C1 segment of cervical spinal cord (tissue), 14 donors: ENCODE measurements around the gene IL18.
A peak's percentile ranks its signal among the peaks of the same experiment; 100 is the strongest.
"Not testable (repeated sequence)": the region's sequence is repeated elsewhere in the genome, so short reads cannot be mapped to it uniquely, and the experiment has no call there.

Experiments
- DNase-seq, 14 donors: peaks; one replicate each; lab custom pipeline; 2025; lab: John Stamatoyannopoulos, UW

Gene IL18

DNA sequence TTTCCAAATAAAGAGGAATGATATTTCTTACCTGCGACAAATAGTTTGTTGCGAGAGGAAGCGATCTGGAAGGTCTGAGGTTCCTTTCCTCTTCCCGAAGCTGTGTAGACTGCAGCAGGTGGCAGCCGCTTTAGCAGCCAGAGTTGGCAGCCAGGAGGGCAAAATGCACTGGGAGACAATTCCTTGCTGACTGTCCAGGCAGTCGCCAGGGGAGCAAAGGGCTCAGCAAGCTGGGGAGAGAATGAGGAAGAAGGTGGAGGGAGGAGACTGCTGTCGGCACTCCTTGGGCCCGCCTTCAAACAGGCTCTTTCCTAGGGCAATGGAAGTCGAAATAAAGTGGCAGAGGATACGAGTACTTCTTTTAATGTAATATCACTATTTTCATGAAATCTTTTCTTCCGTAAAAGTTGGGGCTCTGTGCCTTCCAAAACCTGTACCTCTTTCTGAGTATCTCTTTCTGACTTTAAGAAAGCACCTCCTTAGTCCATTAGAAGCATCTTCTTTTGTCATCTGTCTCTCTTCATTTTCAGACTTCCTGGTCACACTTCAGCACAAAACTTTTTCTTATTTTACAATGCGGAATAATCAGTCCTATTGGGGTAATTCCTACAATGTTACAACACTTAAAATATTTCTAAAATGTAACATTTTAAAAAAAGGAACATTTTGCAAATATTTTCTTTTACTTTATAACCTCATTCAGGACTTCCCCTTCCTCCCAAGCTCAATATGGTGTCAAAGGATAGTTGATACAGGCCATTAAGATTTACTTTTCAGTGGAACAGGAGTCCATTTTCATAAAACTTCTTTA, at the start of gene IL18:
TSS of gene IL18 (minus strand) at position 220 of the 811 bp plus-strand sequence. CDS start 9,041 bp downstream, outside the sequence.
- DNase-seq = peak in 4 of 14 donors; percentile 11 to 23 (median 18)

DNA sequence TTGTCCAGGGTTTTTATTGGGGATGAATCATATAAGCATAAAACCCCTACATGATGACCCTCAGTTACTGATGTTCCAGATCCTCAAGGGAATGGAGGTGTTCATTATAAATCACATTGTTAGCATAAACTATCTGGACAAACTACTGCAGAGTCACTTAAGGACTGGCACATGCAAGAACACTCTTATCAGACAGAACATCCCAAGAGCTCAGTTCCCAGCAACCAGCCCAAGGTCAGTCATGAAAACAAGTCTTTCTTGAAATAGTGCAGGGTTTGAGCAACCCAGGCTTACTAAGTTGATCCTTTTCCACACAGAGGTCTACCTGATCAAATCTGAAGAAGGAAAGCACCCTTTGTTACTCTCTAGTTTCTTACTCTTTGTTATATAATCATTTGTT, 48.8 kb upstream of the IL18 start:
- no peak for DNase-seq

DNA sequence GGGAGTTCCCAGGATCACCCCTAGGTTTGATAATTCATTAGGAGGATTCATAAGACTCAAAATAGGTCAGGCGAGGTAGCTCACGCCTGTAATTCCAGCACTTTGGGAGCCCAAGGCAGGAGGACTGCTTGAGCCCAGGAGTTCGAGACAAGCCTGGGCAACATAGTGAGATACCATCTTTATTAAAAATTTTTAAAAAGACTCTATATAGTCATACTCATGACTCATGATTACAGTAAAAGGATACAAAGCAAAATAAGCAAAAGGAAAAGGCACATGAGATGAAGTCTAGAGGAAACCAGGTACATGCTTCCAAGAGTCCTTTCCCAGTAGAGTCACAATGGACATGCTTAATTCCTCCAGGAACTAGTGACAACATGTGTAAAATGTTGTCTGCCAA, 48.4 kb upstream of the IL18 start:
- no peak for DNase-seq

DNA sequence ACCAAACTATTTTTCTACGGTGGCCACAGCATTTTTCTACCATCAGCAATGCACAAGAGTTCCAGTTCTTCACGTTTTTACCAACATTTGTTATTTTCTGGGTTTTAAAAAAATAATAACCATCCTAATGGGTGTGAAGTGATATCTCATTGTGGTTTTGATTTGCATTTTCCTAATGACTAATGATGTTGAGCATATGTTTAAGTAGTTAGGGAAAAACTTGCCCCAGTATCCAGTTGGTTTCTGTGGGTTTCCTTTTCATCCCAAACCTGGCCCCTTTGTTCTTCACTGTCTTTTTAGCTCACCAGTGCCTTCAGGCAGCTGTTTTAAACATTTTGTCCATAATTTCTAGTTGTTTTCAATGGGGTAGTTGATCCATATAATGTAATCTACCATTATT, 47.6 kb upstream of the IL18 start:
- no peak for DNase-seq

DNA sequence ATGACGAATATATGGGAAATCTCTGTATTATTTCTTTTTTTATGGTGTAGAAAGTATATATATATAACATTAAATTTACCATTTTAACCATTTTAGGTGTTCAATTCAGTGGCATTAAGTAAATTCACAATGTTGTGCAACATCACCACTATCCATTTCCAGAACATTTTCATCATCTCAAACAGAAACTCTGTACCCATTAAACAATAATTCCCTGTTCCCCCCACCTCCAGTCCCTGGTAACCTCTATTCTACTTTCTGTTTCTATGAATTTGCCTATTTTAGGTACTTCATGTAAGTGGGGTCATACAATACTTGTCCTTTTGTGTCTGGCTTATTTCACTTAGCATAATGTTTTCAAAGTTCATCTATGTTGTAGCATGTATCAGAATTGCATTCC, 47.0 kb upstream of the IL18 start:
- no peak for DNase-seq

DNA sequence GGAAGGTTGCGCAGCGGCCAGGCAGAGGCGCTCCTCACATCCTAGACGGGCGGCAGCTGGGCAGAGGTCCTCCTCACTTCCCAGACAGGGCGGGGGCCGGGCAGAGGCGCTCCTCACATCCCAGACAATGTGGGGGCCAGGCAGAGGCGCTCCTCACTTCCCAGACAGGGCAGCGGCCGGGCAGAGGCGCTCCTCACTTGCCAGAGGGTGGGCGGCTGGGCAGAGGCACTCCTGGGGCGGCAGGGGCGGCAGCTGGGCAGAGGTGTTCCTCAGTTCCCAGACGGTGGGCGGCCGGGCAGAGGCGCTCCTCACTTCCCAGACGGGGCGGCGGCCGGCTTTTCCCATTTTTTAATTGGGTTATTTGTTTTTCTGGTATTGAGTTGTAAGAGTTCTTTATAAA, 42.2 kb upstream of the IL18 start:
- DNase-seq = no peak

DNA sequence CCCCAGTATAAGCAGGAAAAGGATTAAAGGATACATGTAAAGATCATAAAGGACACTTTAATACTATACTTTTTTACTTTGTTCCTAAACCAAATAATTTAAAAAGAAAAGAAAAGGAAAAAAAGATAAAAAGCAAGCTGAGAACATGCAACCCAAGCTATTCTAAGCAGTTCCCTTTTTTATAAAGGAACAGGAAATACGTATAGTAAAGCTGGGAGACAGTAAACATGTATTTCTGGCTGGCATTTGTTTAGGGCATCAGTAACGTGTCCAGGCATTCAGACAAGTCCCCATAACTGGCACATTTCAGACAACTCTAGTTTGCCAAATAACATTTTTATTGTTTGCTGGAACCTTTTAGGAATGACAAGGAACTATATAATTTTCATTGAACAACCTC, 36.4 kb upstream of the IL18 start:
- no peak for DNase-seq

DNA sequence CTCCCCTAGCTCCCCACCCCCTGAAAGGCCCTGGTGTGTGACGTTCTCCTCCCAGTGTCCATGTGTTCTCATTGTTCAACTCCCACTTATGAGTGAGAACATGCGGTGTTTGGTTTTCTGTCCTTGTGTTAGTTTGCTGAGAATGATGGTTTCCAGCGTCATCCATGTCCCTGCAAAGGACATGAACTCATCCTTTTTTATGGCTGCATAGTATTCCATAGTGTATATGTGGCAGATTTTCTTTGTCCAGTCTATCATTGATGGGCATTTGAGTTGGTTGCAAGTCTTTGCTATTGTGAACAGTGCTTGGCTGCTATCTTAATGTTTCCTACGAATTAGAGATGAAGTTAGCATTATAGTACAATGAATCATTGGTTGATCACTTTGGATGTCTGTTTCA, 35.2 kb upstream of the IL18 start:
- not testable (repeated sequence) for DNase-seq

DNA sequence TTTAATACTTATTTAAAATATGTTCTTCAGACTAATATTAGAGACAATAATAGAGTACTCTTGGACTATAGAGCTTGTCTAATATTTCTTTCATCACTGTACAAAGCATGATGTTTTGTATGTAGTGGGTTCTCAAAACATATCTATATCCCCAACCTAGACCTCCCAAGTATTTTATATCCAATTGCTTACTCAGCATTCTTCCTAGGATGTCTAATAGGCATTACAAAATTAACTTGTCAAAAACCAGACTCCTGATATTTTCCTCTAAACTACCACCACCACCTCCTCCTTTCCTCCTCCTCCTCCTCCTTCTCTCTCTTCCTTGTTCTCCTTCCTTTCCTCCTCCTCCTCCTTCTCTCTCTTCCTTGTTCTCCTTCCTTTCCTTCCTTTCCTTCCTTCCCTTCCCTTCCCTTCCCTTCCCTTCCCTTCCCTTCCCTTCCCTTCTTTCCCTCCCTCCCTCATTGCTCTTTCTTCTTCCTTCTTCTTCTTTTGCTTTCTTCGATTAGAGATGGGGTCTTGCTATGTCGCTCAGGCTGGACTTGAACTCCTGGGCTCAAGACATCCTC, 32.7 kb upstream of the IL18 start:
- no peak for DNase-seq

DNA sequence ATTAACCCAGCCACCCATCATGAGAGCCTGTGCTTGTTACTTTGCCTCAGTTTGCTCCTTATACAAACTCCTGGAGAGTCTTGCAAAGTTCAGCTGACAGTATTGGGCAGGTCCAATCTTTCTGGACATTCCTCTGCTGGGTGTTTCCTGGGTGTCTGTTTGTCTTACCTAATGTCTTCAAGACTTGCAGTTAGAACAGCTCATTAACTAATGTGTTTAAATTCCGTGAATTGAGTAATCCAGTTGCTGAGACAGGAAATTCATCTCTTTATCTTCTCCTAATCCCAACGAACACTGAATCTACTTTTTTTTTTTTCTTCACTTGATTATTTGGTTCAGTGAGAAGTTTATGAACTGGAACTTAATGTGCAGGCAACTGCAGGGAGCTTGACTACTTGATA, 32.1 kb upstream of the IL18 start:
- no peak for DNase-seq

DNA sequence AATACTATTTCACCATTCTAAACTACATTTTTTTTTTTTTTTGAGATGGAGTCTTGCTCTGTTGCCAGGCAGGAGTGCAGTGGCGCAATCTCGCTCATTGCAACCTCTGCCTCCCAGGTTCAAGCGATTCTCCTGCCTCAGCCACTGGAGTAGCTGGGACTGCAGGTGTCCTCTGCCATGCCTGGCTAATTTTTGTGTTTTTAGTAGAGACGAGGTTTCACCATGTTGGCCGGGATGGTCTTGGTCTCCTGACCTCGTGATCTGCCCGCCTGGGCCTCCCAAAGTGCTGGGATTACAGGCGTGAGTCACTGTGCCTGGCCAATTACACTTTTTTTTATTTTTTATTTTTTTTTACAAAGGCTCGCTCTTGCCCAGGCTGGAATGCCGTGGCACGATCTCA, 31.2 kb upstream of the IL18 start:
- DNase-seq = not testable (repeated sequence)

DNA sequence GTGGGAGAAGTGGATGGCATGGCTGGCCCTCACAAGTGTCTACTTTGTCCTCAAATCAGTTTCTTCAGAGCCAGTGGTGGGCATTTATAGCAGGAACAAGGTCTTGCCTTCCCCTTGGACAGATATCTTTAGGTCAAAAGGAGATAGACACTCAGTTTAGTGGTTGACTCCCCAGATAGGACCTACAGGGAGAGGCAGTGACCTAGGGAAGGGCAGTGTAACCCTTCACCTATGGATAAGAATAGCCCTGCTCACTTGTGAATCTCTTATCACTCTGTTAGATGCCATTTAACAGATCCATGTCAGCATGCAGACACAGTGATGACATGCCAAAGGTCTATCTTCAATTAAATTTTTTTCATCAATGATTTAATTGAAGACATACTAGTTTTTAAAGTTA, 22.4 kb upstream of the IL18 start:
- DNase-seq = no peak

DNA sequence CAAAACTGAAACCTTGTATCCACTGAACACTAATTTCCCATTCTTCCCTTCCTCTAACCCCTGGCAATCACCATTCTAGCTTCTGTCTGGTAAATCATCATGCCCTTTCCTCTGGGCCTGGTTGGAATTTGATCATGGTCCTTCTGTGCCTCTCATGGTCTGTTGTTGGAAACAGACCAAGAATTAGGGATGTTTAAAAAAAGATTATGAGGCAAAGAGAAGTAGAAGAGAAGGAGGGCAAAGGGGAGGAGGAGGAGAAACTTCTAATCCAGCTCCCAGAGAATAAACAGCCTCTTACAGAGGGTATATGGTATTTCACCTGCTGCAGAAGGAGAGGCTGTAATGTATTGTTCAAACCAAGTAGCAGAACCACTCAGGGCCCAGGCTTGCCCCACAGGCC, 22.0 kb upstream of the IL18 start:
- DNase-seq = no peak

DNA sequence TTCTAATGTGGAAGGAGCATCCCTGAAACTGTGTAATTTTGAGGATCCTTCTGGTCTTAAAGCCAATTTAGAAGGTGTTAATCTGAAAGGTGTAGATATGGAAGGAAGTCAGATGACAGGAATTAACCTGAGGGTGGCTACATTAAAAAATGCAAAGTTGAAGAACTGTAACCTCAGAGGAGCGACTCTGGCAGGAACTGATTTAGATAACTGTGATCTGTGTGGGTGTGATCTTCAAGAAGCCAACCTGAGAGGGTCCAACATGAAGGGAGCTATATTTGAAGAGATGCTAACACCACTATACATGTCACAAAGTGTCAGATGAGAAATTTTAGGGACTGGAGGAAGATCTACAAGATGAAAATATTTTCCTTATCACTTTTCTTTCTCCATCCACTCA, 19.0 kb upstream of the IL18 start:
- DNase-seq = no peak

DNA sequence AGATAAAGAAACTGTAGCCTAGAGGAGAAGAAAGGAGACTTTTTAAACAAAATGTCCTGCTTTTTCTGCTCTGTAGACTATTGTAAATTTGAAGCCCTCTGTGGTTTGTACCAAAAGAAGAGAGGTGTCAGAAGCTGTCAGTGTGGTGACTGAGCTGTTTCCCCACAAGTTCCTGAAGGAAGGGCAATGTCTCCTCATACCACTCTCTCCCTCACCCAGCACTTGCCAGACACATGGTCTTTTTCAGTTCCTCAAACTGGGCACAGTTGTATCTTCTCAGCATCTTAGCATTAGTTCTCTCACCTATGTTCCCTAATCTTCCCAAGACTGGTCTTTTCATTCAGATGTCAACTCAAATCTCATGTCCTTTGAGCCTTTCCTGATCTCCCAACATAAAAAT, 15.7 kb upstream of the IL18 start:
- DNase-seq = peak in 1 of 14 donors; percentile 41

DNA sequence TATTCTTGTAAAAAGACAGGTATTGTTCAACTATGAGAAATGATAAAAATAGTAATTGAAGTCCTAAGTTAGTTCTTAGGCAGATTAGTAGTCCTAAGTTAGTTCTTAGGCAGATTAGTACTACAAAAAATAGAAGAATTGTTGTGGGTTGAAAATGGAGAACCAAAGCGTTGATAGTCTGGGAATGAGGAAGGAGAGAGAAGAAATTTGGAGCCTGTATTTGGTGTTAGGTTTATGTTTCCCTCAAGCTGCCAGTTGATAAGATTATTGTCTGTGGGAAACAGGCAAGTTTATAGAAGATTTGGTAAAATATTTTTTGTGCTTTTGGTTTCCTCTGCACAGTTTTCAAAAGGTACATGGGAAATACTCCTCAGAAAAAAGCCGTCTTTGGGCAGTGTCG, 15.0 kb upstream of the IL18 start:
- DNase-seq = no peak

DNA sequence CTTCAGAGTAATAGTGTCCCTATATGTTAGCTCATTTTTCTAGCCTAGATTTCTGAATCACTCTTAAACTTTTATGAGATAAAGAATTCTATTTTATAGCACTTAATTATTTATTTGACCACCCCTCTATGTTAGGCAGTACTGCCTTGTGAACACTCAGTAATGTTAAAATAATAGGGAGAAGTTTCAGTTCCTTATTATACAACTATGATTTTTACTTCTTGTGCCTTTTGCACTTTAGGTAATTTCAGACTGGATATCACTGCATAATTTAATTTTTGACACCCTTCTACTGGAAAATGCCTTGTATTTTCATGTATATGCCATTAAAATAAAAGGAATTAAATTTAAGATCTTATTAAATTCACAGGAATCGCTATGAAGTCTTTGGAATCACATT, 14.5 kb upstream of the IL18 start:
- DNase-seq = no peak

DNA sequence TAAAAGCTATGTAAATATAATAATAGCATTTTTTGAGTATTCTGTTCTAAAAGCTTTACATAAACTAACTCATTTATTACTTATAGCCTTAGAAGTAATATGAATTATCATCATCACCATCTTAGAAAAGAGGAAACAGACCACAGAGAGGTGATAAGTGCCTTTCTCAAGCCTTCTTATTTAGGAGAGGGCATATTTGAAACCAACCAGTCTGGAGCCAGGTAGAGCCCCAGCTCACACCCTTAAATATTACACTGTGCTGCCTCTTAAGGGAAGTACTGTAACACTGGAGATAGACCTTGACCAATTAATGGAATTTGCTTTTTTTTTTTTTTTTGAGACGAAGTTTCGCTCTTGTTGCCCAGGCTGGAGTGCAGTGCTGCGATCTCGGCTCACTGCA, 13.7 kb upstream of the IL18 start:
- no peak for DNase-seq

DNA sequence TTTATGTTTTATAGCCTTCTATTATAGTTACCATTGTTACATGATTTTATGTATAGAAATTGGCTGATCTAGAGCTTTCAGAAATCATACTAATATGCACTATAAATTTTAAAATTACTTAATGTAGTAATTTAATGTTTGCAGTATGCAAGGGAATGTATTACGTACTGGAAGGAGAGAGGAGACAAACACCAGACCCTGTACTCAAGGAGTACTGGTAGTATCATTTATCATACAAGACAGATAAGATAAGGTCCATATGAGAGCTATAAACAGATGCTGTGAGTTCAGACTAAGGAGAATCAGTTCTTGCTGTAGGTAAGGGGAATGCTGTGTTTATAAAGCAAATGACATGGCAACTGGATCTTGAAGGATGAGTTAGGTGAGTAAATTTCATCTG, 12.2 kb upstream of the IL18 start:
- no peak for DNase-seq

DNA sequence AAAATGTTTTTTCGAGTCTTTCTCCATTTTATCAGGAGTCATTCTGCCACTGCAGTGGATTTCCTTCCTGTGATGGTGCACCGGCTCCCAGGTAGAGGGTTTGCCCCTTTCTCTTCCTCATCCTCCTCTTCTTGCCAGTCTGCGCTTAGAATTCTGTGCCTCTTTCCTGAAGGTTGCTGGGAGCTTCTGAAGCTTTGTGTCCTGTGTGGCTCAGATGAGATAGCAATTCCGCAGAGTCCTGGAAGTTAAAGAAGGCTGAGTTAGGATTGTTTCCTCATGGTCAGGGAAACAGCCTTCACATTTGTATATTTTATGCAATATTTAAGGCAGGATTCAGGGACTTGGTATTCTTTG, 11.7 kb upstream of the IL18 start:
- no peak for DNase-seq

DNA sequence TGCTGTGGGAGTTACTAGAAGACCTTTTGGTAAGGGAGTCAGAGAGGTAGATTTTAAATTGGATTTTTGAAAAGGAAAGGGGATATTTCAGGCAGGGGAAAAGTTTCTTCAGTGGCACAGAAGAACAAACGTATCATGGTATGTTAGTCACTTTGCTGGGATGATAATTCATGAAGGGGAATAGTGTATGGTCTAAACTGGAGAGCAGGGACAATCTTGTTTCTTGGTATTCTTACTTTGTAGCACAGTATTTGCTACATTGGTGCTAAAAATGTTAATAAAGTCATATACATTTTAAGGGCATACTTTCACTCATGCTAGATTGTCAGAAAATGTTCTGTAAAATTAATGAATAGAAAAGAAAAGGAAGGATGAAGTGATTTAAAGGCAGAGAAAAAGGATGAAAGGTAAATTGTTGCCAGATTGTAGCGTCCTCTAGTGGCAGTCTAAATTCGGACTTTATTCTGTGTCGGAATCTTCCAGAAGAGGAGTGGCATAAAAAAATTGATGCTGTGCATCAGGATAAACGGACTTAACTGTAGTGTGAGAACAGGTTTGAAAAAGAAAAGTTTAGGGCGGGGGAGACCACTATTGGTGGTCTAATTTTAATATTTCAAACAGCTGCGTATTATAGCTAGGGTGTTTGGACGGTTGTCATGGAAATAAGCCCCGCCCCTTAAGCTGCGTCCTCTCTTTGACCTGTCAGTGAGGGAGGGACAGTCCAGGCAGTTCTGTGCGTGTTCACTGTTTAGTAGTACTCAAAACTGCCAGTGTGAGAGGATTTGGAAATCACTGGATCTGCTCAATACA, 11.1 kb upstream of the IL18 start, which contains the start of gene BCO2:
TSS of gene BCO2 (plus strand) at position 724 of the 810 bp plus-strand sequence. CDS start 90 bp downstream, outside the sequence.
- peak in 12 of 14 donors; percentile 26 to 93 (median 57) for DNase-seq

DNA sequence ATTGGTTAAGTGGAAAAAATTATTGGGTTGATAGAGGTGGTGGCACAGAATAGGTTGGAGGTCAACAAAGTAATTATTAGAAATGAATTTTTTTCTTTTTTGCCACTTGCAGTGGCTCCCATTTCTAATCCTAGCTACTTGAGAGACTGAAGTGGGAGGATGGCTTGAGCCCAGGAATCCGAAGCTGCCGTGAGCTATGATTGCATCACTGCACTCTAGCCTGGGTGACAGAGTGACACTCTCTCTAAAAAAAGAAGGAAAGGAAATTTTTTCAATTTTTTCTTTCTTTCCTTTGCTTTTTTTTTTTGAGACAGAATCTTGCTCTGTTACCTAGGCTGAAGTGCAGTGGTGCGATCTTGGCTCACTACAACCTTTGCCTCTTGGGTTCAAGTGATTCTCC, 9.3 kb upstream of the IL18 start:
- DNase-seq = no peak
